Liver (tissue), 3 donors: ENCODE results near the gene STRA8.

Experiments
- NR2F2 ChIP-seq: IDR thresholded peaks from 2 replicates; pipeline ENCODE4 v1.6.1; 2016; ENCODE audit warnings: antibody characterized with exemption
- TAF1 ChIP-seq: conservative IDR thresholded peaks from 2 replicates; pipeline ENCODE4 v1.6.1; 2016; ENCODE audit warnings: antibody characterized with exemption, mild to moderate bottlenecking
- TF ChIP-seq, protein P1 (sequence below): IDR thresholded peaks from 2 replicates; pipeline ENCODE4 v1.6.1; 2016; ENCODE audit warnings: antibody characterized with exemption
- TF ChIP-seq, protein P2 (sequence below): fragments of 150-350 bp; IDR thresholded peaks from 2 replicates; pipeline ENCODE4 v1.5.1; 2017; ENCODE audit warnings: improper control_type of control experiment, low read depth, low read length; ENCODE audit not compliant: missing input control
- TF ChIP-seq, protein P3 (sequence below): IDR thresholded peaks from 2 replicates; pipeline ENCODE4 v1.6.1; 2016; ENCODE audit warnings: antibody characterized with exemption, mild to moderate bottlenecking
- donor health status: healthy.
- donor health status: healthy.

DNA sequence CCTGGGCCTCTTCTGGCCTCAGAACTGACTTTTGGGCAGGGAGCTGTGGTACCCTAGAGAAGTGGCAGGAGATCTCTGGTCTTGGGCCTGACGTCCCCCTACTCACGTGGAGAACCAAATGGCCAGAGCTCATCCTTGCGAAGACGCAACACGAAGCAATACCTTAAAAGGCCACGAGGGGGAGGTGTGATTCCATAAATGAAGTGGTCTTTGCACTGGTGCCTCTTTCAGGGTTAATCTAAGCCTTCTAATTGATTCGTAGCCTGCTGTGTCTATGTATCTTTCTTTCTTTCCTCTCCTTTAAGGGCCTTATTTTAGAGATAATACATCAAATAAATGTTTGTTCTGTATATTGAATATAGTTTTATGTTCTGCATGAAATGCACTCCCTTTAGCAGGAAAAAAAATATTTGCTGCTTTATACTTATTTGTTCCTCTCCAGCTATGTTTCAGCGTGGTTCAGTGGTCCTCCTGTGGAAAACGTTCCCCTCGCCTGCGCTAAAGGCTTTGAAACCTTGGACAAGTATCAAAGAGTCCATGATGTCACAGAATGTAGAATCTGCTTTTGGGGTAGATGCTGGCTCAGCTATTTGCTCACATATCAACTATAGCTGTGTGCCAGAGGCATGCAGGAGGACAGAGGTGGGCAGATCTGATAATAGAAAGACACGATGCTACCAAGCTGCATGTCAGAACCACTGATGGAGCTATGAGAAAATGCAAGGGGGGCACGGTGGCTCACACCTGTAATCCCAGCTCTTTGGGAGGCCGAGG lies 41.0 kb downstream of the STRA8 start:
- TF ChIP-seq, protein P1, sequence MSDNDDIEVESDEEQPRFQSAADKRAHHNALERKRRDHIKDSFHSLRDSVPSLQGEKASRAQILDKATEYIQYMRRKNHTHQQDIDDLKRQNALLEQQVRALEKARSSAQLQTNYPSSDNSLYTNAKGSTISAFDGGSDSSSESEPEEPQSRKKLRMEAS: no peak
- TF ChIP-seq, protein P2, sequence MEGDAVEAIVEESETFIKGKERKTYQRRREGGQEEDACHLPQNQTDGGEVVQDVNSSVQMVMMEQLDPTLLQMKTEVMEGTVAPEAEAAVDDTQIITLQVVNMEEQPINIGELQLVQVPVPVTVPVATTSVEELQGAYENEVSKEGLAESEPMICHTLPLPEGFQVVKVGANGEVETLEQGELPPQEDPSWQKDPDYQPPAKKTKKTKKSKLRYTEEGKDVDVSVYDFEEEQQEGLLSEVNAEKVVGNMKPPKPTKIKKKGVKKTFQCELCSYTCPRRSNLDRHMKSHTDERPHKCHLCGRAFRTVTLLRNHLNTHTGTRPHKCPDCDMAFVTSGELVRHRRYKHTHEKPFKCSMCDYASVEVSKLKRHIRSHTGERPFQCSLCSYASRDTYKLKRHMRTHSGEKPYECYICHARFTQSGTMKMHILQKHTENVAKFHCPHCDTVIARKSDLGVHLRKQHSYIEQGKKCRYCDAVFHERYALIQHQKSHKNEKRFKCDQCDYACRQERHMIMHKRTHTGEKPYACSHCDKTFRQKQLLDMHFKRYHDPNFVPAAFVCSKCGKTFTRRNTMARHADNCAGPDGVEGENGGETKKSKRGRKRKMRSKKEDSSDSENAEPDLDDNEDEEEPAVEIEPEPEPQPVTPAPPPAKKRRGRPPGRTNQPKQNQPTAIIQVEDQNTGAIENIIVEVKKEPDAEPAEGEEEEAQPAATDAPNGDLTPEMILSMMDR: peak; percentile 80
- TF ChIP-seq TAF1 (no peak), NR2F2 (no peak)
- TF ChIP-seq, protein P3, sequence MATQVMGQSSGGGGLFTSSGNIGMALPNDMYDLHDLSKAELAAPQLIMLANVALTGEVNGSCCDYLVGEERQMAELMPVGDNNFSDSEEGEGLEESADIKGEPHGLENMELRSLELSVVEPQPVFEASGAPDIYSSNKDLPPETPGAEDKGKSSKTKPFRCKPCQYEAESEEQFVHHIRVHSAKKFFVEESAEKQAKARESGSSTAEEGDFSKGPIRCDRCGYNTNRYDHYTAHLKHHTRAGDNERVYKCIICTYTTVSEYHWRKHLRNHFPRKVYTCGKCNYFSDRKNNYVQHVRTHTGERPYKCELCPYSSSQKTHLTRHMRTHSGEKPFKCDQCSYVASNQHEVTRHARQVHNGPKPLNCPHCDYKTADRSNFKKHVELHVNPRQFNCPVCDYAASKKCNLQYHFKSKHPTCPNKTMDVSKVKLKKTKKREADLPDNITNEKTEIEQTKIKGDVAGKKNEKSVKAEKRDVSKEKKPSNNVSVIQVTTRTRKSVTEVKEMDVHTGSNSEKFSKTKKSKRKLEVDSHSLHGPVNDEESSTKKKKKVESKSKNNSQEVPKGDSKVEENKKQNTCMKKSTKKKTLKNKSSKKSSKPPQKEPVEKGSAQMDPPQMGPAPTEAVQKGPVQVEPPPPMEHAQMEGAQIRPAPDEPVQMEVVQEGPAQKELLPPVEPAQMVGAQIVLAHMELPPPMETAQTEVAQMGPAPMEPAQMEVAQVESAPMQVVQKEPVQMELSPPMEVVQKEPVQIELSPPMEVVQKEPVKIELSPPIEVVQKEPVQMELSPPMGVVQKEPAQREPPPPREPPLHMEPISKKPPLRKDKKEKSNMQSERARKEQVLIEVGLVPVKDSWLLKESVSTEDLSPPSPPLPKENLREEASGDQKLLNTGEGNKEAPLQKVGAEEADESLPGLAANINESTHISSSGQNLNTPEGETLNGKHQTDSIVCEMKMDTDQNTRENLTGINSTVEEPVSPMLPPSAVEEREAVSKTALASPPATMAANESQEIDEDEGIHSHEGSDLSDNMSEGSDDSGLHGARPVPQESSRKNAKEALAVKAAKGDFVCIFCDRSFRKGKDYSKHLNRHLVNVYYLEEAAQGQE: no peak
